ENCODE results near the gene BUD31. TPM values are rescaled to one million over a fixed set of nuclear protein-coding genes. Genes with fewer than 3 reads are reported as not detected.
"Not testable (repeated sequence)": the region's sequence is repeated elsewhere in the genome, so short reads cannot be mapped to it uniquely, and the experiment has no call there.

Gene BUD31
- total and polyA plus RNA-seq, 4 experiments from 2014 or later = 60.0 to 175 (median 112) TPM

DNA sequence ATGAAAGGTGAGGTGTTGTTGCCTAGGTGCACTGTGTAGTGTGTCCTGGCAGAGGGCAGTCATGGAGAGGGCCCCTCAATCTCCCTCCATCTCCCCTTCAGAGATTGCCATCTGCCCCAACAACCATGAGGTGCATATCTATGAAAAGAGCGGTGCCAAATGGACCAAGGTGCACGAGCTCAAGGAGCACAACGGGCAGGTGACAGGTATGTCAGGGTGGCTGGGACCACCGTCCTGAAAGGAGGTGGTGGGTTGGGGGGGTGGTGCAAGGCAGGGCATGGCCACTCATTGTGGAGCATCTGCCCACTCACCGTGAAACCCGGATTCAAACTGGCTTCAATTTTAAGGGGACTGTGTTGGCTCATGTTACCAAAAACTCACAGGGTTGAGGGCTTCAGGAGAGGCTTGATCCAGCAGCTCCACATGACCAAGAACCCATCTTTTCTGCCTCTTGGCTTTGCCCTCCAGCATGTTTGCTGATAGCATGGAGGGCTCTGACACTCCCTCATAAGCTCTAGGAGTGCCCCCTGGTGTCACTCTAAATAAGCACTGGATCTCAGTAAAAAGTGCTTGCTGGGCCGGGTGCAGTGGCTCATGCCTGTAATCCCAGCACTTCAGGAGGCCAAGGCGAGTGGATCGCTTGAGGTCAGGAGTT, 22.1 kb upstream of the BUD31 start:
- H3K27me3 Mint-ChIP-seq = no peaks in the 10 kb centered on the region
- no peaks in the 10 kb centered on the region for H3K9me3 Mint-ChIP-seq
- no peak overlapping the region for H3K27ac ChIP-seq (ENCODE audit: low read depth, low read length)
- H3K36me3 ChIP-seq (ENCODE audit: insufficient read depth, low read length) = peaks cover 56% of the 10 kb centered on the region
- CTCF ChIA-PET (ENCODE audit: partially characterized antibody) = interaction anchor here (0.7 to 3.6 kb wide), 10 partner anchors 10 to 73 kb away, joined by 3 to 28 read pairs (median 4); partner anchors contain the start of gene ARPC1B
- peaks cover 32% of the 10 kb centered on the region for H3K4me1 ChIP-seq (ENCODE audit: insufficient read depth, low read length)
- peaks cover 4 to 40% (median 18%) of the 10 kb centered on the region in 4 donors for H3K4me1 Mint-ChIP-seq
- H3K27me3 ChIP-seq (ENCODE audit: insufficient read depth, low read length) = no peaks in the 10 kb centered on the region
- POLR2A ChIA-PET (ENCODE audit: partially characterized antibody) = interaction anchor here (0.6 to 2.5 kb wide), 9 partner anchors 8 to 245 kb away, joined by 3 to 16 read pairs (median 5); partner anchors contain the start of genes ARPC1B, BUD31, PDAP1 and ZNF655
- DNase-seq = peak; percentile 34 to 65 (median 47)
- intact Hi-C loops (cut with micrococcal nuclease) = loop anchor here (1.0 kb wide), 1 partner anchor 21 kb away; no protein-coding TSS in a partner anchor
- peak overlapping the region; percentile 35 to 84 (median 75) for H3K27ac Mint-ChIP-seq
- no peak overlapping the region for H3K4me3 ChIP-seq (ENCODE audit: low read length in 2 of 2)
- no peaks in the 10 kb centered on the region for H3K9me3 ChIP-seq (ENCODE audit: control insufficient read depth in 1 of 2, low read length in 2 of 2)
- peaks cover 14 to 40% of the 10 kb centered on the region in 2 donors for H3K36me3 Mint-ChIP-seq
- peak overlapping the region in 1 of 8 donors; percentile 59 for H3K4me3 Mint-ChIP-seq

GRCh38 chr7:99387239-99387635, 21.5 kb upstream of the BUD31 start:
- POLR2A ChIA-PET (ENCODE audit: partially characterized antibody) = interaction anchor here (0.6 to 13.0 kb wide), 7 partner anchors 11 to 245 kb away, joined by 3 to 210 read pairs (median 5); partner anchors contain the start of genes ARPC1B, BUD31 and PDAP1
- H3K4me3 Mint-ChIP-seq = not testable (repeated sequence)

GRCh38 chr7:99387912-99388311, 20.9 kb upstream of the BUD31 start:
- Histone ChIP-seq H3K4me1 (ENCODE audit: insufficient read depth, low read length) (peaks cover 35% of the 10 kb centered on the region), H3K4me3 (ENCODE audit: low read length in 2 of 2) (no peak overlapping the region), H3K27me3 (ENCODE audit: insufficient read depth, low read length) (no peaks in the 10 kb centered on the region), H3K27ac (ENCODE audit: low read depth, low read length) (no peak overlapping the region), H3K36me3 (ENCODE audit: insufficient read depth, low read length) (peaks cover 58% of the 10 kb centered on the region), H3K9me3 (ENCODE audit: control insufficient read depth in 1 of 2, low read length in 2 of 2) (no peaks in the 10 kb centered on the region)
- POLR2A ChIA-PET (ENCODE audit: partially characterized antibody) = interaction anchor here (13.0 kb wide), 1 partner anchor 18 kb away, joined by 210 read pairs; the partner anchor contains the start of genes BUD31 and PDAP1
- no peak for DNase-seq
- no peaks in the 10 kb centered on the region for H3K27me3 Mint-ChIP-seq
- CTCF ChIA-PET (ENCODE audit: partially characterized antibody) = interaction anchor here (0.8 to 3.6 kb wide), 4 partner anchors 9 to 23 kb away, joined by 3 to 28 read pairs (median 14); no protein-coding TSS in a partner anchor
- peak overlapping the region in 3 of 7 donors; percentile 40 to 73 (median 52) for H3K27ac Mint-ChIP-seq
- no peak overlapping the region for H3K4me3 Mint-ChIP-seq
- peaks cover 6 to 44% (median 25%) of the 10 kb centered on the region in 4 donors for H3K4me1 Mint-ChIP-seq
- H3K36me3 Mint-ChIP-seq = peaks cover 15 to 48% of the 10 kb centered on the region in 2 donors
- intact Hi-C loops (cut with micrococcal nuclease) = loop anchor here (1.0 kb wide), 1 partner anchor 23 kb away; no protein-coding TSS in a partner anchor
- H3K9me3 Mint-ChIP-seq = no peaks in the 10 kb centered on the region

More at GRCh38 chr7:99387239-99387635, 21.5 kb upstream of the BUD31 start:
- Mint-ChIP-seq H3K4me1 (peaks cover 6 to 41% (median 21%) of the 10 kb centered on the region in 4 donors), H3K27ac (peak overlapping the region in 4 of 7 donors; percentile 65 to 84 (median 76)), H3K36me3 (peaks cover 14 to 45% of the 10 kb centered on the region in 2 donors)
- not testable (repeated sequence) for H3K9me3 Mint-ChIP-seq; H3K27me3 ChIP-seq (ENCODE audit: insufficient read depth, low read length); H3K27me3 Mint-ChIP-seq; H3K4me3 ChIP-seq (ENCODE audit: low read length in 2 of 2); H3K27ac ChIP-seq (ENCODE audit: low read depth, low read length); H3K9me3 ChIP-seq (ENCODE audit: control insufficient read depth in 1 of 2, low read length in 2 of 2); DNase-seq
- Histone ChIP-seq H3K4me1 (ENCODE audit: insufficient read depth, low read length) (peaks cover 31% of the 10 kb centered on the region), H3K36me3 (ENCODE audit: insufficient read depth, low read length) (peaks cover 57% of the 10 kb centered on the region)
- CTCF ChIA-PET (ENCODE audit: partially characterized antibody) = interaction anchor here (0.7 to 3.6 kb wide), 11 partner anchors 8 to 72 kb away, joined by 3 to 28 read pairs (median 3); partner anchors contain the start of gene ARPC1B
- intact Hi-C loops (cut with micrococcal nuclease) = loop anchor here (1.0 kb wide), 1 partner anchor 22 kb away; no protein-coding TSS in a partner anchor

GRCh38 chr7:99389772-99390171, 19.0 kb upstream of the BUD31 start:
- H3K4me3 ChIP-seq (ENCODE audit: low read length in 2 of 2) = no peak overlapping the region
- no peak overlapping the region for H3K27ac ChIP-seq (ENCODE audit: low read depth, low read length)
- peaks cover 6 to 42% (median 20%) of the 10 kb centered on the region in 4 donors for H3K4me1 Mint-ChIP-seq
- DNase-seq = no peak
- CTCF ChIA-PET (ENCODE audit: partially characterized antibody) = interaction anchor here (0.8 to 3.6 kb wide), 3 partner anchors 10 to 24 kb away, joined by 3 to 28 read pairs (median 4); no protein-coding TSS in a partner anchor
- H3K27ac Mint-ChIP-seq = peak overlapping the region in 2 of 7 donors; percentile 46 to 93
- peaks cover 75% of the 10 kb centered on the region for H3K36me3 ChIP-seq (ENCODE audit: insufficient read depth, low read length)
- no peak overlapping the region for H3K4me3 Mint-ChIP-seq
- H3K4me1 ChIP-seq (ENCODE audit: insufficient read depth, low read length) = peaks cover 29% of the 10 kb centered on the region
- POLR2A ChIA-PET (ENCODE audit: partially characterized antibody) = interaction anchor here (0.8 to 13.0 kb wide), 5 partner anchors 10 to 24 kb away, joined by 3 to 210 read pairs (median 4); partner anchors contain the start of genes BUD31 and PDAP1
- no peaks in the 10 kb centered on the region for H3K27me3 Mint-ChIP-seq
- H3K9me3 Mint-ChIP-seq = no peaks in the 10 kb centered on the region
- intact Hi-C loops (cut with micrococcal nuclease) = no loop called here
- no peaks in the 10 kb centered on the region for H3K9me3 ChIP-seq (ENCODE audit: control insufficient read depth in 1 of 2, low read length in 2 of 2)
- H3K36me3 Mint-ChIP-seq = peaks cover 22 to 58% of the 10 kb centered on the region in 2 donors
- H3K27me3 ChIP-seq (ENCODE audit: insufficient read depth, low read length) = no peaks in the 10 kb centered on the region

DNA sequence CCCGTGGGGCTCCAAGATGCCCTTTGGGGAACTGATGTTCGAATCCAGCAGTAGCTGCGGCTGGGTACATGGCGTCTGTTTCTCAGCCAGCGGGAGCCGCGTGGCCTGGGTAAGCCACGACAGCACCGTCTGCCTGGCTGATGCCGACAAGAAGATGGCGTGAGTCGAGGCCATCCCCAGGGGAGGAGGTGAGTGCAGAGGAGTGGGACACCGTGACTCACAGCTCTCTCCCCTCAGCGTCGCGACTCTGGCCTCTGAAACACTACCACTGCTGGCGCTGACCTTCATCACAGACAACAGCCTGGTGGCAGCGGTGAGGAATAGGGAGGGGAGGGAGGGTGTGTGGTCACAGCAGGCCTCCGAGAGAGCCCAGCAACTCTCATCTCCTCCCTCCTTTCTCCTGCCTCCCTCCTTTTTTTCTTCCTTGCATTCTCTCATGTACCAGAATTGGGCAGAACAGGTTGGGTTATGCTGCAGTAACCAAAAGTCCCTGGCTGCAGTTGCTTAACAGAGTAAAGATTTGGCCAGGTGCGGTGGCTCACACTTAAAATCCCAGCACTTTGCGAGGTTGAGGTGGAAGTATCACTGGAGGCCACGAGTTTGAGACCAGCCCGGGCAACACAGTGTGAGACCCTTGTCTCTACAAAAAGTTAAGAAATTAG, 17.7 kb upstream of the BUD31 start:
- peaks cover 22 to 67% of the 10 kb centered on the region in 2 donors for H3K36me3 Mint-ChIP-seq
- peak overlapping the region in 1 of 8 donors; percentile 12 for H3K4me3 Mint-ChIP-seq

DNA sequence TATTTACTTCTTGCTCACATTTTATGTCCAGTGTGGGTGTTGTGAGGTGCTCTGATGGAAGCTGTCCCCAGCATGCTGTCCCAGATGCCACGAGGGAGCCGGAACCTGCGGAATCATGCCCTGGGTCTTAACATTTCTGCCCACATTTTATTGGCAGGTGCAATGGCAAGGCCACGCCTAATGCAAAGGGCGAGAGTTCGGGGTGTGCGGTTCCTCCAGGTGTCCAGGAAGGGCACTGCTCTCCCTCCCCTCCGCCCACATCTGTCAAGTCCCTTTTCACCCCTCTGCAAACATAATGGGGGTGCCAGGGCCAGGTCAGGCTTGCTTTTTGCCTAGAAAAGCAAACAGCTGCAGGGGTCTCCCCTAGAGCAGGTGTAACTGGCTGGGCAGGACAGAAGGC, 16.7 kb upstream of the BUD31 start:
- peaks cover 6 to 26% (median 16%) of the 10 kb centered on the region in 4 donors for H3K4me1 Mint-ChIP-seq
- DNase-seq = no peak
- peak overlapping the region in 6 of 7 donors; percentile 68 to 97 (median 80) for H3K27ac Mint-ChIP-seq
- Histone ChIP-seq H3K27me3 (ENCODE audit: insufficient read depth, low read length) (no peaks in the 10 kb centered on the region), H3K36me3 (ENCODE audit: insufficient read depth, low read length) (peaks cover 79% of the 10 kb centered on the region), H3K27ac (ENCODE audit: low read depth, low read length) (peak overlapping the region; percentile 60), H3K4me3 (ENCODE audit: low read length in 2 of 2) (no peak overlapping the region), H3K9me3 (ENCODE audit: control insufficient read depth in 1 of 2, low read length in 2 of 2) (no peaks in the 10 kb centered on the region), H3K4me1 (ENCODE audit: insufficient read depth, low read length) (peaks cover 22% of the 10 kb centered on the region)
- ChIA-PET POLR2A (ENCODE audit: partially characterized antibody) (interaction anchor here (1.2 to 13.0 kb wide), 8 partner anchors 9 to 113 kb away, joined by 3 to 210 read pairs (median 12); partner anchors contain the start of genes ARPC1B, BUD31, PDAP1 and ZKSCAN5), CTCF (ENCODE audit: partially characterized antibody) (interaction anchor here (1.1 to 4.4 kb wide), 4 partner anchors 14 to 26 kb away, joined by 3 to 28 read pairs (median 6); partner anchors contain the start of genes BUD31 and PDAP1)
- intact Hi-C loops (cut with micrococcal nuclease) = loop anchor here (2.0 kb wide), 1 partner anchor 17 kb away; the partner anchor contains the start of gene ARPC1B
- peaks cover 21 to 66% of the 10 kb centered on the region in 2 donors for H3K36me3 Mint-ChIP-seq
- H3K9me3 Mint-ChIP-seq = no peaks in the 10 kb centered on the region
- no peaks in the 10 kb centered on the region for H3K27me3 Mint-ChIP-seq
- H3K4me3 Mint-ChIP-seq = peak overlapping the region in 3 of 8 donors; percentile 17 to 46 (median 40)

More for the DNA sequence above, 17.7 kb upstream of the BUD31 start:
- Histone ChIP-seq H3K9me3 (ENCODE audit: control insufficient read depth in 1 of 2, low read length in 2 of 2) (no peaks in the 10 kb centered on the region), H3K36me3 (ENCODE audit: insufficient read depth, low read length) (peaks cover 81% of the 10 kb centered on the region), H3K4me3 (ENCODE audit: low read length in 2 of 2) (no peak overlapping the region), H3K4me1 (ENCODE audit: insufficient read depth, low read length) (peaks cover 22% of the 10 kb centered on the region), H3K27ac (ENCODE audit: low read depth, low read length) (no peak overlapping the region), H3K27me3 (ENCODE audit: insufficient read depth, low read length) (no peaks in the 10 kb centered on the region)
- H3K9me3 Mint-ChIP-seq = no peaks in the 10 kb centered on the region
- peak overlapping the region in 5 of 7 donors; percentile 9 to 93 (median 72) for H3K27ac Mint-ChIP-seq
- CTCF ChIA-PET (ENCODE audit: partially characterized antibody) = interaction anchor here (0.7 to 4.4 kb wide), 4 partner anchors 17 to 1019 kb away, joined by 3 to 28 read pairs (median 4); partner anchors contain the start of genes BUD31 and PDAP1
- H3K27me3 Mint-ChIP-seq = no peaks in the 10 kb centered on the region
- intact Hi-C loops (cut with micrococcal nuclease) = no loop called here
- peaks cover 6 to 33% (median 19%) of the 10 kb centered on the region in 4 donors for H3K4me1 Mint-ChIP-seq
- DNase-seq = no peak
- POLR2A ChIA-PET (ENCODE audit: partially characterized antibody) = interaction anchor here (4.5 to 13.0 kb wide), 3 partner anchors 11 to 15 kb away, joined by 47 to 210 read pairs (median 55); partner anchors contain the start of genes ARPC1B, BUD31 and PDAP1

Measured in CD4-positive, alpha-beta memory T cell (primary cell).